ENCODE measurements around the gene KRT26. TPM values are rescaled to one million over a fixed set of nuclear protein-coding genes. Genes with fewer than 3 reads are reported as not detected.

Gene KRT26
- total RNA-seq, 4 donors from 2014 or later = not detected

DNA sequence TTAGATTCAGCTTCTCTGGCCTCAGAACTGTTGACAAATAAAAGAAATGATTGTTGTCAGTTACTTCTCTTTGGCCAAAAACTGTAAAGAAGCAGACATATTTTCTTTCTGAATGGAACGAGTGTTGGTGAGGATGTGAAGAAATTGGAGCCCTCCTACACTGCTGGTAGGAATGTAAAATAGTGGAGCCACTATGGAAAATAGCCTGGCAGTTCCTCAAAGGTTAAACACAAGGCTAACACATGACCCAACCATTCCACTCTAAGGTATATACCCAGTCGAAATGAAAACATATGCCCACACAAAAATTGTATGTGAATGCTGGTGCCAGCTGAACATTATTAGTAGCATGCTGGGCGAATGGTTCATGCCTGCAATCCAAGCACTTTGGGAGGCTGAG lies 54.2 kb downstream of the KRT26 start:
- H3K4me1 ChIP-seq = no peaks in the 10 kb centered on the region
- intact Hi-C loops (cut with DNase I) = no loop called here
- no peak overlapping the region for H3K27ac ChIP-seq (replicated peaks in 1 of 4)
- no peak overlapping the region for H3K4me3 ChIP-seq
- H3K36me3 ChIP-seq = no peaks in the 10 kb centered on the region
- H3K9me3 ChIP-seq = no peaks in the 10 kb centered on the region
- 64% methylated on average over 3 of the region's 3 CpGs for WGBS
- TF ChIP-seq POLR2A (IDR thresholded peaks at IDR 0.05; ENCODE audit: low read depth) = no peak
- TF ChIP-seq, protein P1, sequence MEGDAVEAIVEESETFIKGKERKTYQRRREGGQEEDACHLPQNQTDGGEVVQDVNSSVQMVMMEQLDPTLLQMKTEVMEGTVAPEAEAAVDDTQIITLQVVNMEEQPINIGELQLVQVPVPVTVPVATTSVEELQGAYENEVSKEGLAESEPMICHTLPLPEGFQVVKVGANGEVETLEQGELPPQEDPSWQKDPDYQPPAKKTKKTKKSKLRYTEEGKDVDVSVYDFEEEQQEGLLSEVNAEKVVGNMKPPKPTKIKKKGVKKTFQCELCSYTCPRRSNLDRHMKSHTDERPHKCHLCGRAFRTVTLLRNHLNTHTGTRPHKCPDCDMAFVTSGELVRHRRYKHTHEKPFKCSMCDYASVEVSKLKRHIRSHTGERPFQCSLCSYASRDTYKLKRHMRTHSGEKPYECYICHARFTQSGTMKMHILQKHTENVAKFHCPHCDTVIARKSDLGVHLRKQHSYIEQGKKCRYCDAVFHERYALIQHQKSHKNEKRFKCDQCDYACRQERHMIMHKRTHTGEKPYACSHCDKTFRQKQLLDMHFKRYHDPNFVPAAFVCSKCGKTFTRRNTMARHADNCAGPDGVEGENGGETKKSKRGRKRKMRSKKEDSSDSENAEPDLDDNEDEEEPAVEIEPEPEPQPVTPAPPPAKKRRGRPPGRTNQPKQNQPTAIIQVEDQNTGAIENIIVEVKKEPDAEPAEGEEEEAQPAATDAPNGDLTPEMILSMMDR (IDR thresholded peaks at IDR 0.05) = no peak
- no peak for TF ChIP-seq EP300 (IDR thresholded peaks at IDR 0.05)
- TF ChIP-seq POLR2AphosphoS5 (IDR thresholded peaks at IDR 0.05) = no peak
- no peak for DNase-seq (ENCODE audit: extremely low spot score)
- H3K27me3 ChIP-seq = peaks cover 0 to 14% (median 0%) of the 10 kb centered on the region in 4 donors

Other genes starting within 250 kb of the KRT26 start
- gene CCR7, start 206.7 kb downstream of the KRT26 start, total RNA-seq = under 1 TPM in 1 of 4 donors, not detected in 3; 0.33 TPM
- gene SMARCE1, start 124.4 kb downstream of the KRT26 start, total RNA-seq = 100 to 1,000 TPM in 2 of 4 donors, 10 to 100 TPM in 2; 86.8 to 112 (median 102) TPM
- gene KRT222, start 107.0 kb downstream of the KRT26 start, total RNA-seq = 1 to 10 TPM in 3 of 4 donors, under 1 TPM in 1; 0.97 to 3.0 (median 2.7) TPM
- under 1 TPM in 3 of 4 donors, not detected in 1; 0.17 to 0.52 (median 0.42) TPM for gene KRT24, start 68.4 kb downstream of the KRT26 start, total RNA-seq
- not detected for gene KRT25, start 16.9 kb downstream of the KRT26 start, total RNA-seq
- not detected for gene KRT27, start 10.3 kb upstream of the KRT26 start, total RNA-seq
- gene KRT28, start 27.8 kb upstream of the KRT26 start, total RNA-seq = not detected
- gene KRT10, start 50.4 kb upstream of the KRT26 start, total RNA-seq = 10 to 100 TPM in 3 of 4 donors, 1 to 10 TPM in 1; 9.9 to 15.7 (median 10.7) TPM
- not detected for gene KRT12, start 95.0 kb upstream of the KRT26 start, total RNA-seq
- under 1 TPM in 1 of 4 donors, not detected in 3; 0.52 TPM for gene KRT20, start 113.0 kb upstream of the KRT26 start, total RNA-seq
- under 1 TPM in 1 of 4 donors, not detected in 3; 0.50 TPM for gene KRT23, start 165.4 kb upstream of the KRT26 start, total RNA-seq
- gene KRT39, start 194.7 kb upstream of the KRT26 start, total RNA-seq = not detected
- gene KRT40, start 212.1 kb upstream of the KRT26 start, total RNA-seq = not detected
- gene KRTAP3-3, start 222.0 kb upstream of the KRT26 start, total RNA-seq = not detected
- not detected for gene KRTAP3-2, start 227.7 kb upstream of the KRT26 start, total RNA-seq
- not detected for gene KRTAP3-1, start 236.9 kb upstream of the KRT26 start, total RNA-seq